CD4-positive, alpha-beta T cell treated with Interleukin-2 at 100 ng/mL for 4 hours (primary cell): ENCODE data around the gene GREB1.

Experiments
- DNase-seq: peaks from one replicate; pipeline ENCODE4 v3.0.0-alpha.2; 2020; ENCODE audit warnings: low spot score

GREB1 gene

DNA sequence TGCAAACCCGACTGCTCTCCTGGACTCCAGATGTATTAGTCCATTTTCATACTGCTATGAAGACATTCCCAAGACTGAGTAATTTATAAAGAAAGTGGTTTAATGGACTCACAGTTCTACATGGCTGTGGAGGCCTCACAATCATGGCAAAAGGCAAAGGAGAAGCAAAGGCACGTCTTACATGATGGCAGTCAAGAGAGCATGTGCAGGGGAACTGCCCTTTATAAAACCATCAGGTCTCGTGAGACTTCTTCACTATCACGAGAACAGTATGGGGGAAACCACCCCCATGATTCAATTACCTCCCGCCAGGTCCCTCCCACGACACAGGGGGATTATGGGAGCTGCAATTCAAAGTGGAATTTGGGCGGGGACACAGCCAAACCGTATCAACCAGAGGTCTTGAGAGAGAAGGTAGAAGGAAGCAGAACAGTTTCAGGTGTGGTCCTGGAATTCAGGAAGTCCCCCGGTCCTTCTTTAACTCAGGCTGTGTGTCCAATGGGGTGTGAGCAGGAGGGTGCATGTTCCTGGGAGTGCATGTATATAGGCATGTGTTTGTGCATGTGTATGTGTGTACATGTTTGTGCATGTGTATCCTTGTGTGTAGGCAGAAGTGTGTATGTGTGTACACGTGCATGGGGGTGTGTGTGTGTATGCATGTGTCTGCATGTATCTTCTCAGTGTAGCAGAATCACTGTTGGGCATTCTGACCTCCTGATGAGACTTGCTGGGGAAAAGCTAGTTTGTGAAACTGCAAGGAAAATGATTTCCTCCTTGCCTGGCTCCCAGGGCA lies 46.2 kb downstream of the GREB1 start:
- no peak for DNase-seq

- no peak for DNase-seq
Measured at GRCh38 chr2:11580697-11581096, 46.9 kb downstream of the GREB1 start.

DNA sequence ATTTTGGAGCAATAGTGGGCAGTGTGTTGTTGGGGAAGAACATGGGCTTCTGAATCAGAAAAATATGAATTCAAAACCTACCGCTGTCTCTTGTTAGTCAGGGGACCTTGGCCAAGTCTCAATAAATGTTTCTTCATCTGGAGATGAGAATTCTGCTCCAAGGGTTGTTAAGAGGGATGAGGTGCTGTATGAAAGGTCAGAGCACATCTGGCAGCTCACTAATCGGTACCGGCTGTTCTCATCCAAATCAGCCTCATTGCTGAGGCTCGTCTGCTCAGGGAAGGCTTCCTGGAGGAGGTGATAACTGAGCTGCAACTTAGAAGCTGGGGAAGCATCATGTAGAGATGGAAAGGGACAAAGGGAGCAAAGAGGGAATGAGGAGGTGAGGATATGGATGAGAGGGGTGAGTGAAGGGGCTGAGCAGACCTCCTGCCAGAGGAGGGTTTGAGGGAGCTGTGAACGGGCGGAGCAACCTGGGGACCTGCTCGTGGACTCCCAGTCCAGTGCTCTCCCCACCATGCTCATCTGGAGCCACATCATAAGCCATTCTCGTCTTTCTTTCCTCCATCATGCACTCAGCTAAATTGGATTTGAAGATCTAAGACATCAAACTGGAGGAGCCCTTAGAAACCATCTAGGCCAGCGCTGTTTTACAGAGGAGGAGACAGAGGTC lies 47.4 kb downstream of the GREB1 start:
- no peak for DNase-seq

DNA sequence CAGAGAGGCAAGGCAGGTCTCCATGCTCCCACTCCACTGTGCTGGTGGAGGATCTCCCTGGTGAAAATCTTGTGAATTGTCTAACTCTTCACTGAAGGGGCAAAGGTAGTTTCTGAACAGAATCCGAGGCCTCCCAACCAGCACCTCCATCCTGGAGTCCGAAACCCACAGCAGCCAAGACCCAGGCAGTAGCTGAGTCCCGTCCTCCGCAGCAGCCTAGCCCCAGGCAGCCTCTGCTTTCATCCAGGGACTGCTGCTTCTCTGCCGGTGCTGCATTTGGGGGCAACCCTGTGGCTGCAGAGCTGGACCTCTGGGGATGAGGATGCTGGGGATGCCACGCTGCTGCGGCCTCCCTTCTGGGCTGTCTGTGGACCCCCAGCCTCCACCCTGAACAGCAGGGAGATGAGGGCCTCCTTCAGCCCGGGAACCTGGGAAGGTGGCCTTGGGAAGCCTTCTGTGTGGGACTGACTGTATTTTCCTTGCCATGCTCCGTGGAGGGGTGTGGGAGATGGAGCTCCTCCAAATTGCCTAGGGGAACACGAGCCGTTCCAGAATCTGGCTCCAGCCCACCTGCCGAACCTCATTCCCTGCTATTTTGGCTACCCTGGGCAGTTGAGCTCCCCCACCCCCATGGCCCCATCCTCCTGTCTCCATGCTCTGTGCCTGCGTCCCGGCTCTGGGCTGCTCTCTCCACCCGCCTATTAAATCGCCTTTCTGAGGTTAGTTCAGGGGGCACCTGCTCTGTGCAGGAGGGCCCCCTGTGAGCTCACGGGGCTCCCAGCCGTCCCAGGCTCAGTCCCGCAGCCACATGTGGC lies 48.2 kb downstream of the GREB1 start:
- DNase-seq, result no peak

DNA sequence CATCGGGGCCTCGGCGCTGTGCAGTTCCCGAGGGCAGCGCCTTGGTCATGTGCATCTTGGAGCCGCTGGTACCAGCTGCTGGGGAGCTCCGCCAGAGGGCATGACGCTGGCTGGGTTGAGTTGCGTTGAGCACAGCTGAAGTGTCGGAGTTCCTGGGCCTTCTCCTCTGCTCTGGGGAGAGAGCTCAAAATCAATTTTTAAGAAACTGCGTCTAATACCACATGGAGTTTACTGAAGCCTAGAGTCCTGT lies 48.7 kb downstream of the GREB1 start:
- no peak for DNase-seq

GRCh38 chr2:11582862-11583752 lies 49.3 kb downstream of the GREB1 start:
- peak; percentile 50 for DNase-seq

GRCh38 chr2:11583840-11584524 lies 50.1 kb downstream of the GREB1 start:
- DNase-seq, result peak; percentile 57

GRCh38 chr2:11584525-11585056 lies 50.7 kb downstream of the GREB1 start:
- no peak for DNase-seq

- DNase-seq, result no peak
Measured at GRCh38 chr2:11585071-11585470, 51.2 kb downstream of the GREB1 start.

- no peak for DNase-seq
Measured at GRCh38 chr2:11588228-11589110, 54.6 kb downstream of the GREB1 start.

DNA sequence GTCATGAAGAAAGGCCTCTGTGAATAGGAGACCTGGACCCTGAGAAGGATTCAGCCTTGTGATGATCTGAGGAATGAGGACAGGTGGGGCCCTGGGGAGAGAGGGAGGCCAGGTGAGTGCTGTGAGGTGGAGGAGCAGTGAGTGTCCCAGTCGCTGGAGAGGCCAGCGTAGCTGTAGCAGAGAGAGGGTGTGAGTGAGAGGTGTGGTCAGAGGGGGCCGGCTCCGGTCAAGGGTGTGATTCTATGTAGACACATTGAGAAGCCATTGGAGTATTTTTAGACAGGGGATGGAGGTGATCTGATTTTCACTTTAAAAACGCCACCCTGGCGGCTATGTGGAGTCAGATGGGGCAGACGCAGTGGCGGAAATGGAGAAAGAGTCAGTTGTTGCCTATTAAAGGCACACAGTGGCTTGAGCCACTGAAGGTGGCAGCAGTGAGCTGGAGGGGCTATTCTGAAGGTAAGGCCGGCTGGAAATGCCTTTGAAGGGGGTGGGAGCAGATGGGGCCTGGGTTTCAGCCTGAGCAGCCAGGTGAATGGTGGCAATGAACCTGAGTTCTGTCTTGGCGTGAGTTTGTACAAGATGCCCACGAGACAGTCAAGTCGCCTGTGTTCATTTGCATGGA lies 55.6 kb downstream of the GREB1 start:
- DNase-seq, result no peak

GRCh38 chr2:11590193-11590592 lies 56.3 kb downstream of the GREB1 start:
- DNase-seq, result no peak

- no peak for DNase-seq
Measured at GRCh38 chr2:11591091-11591490, 57.2 kb downstream of the GREB1 start.

- no peak for DNase-seq
Measured at GRCh38 chr2:11592671-11593574, 59.1 kb downstream of the GREB1 start.

DNA sequence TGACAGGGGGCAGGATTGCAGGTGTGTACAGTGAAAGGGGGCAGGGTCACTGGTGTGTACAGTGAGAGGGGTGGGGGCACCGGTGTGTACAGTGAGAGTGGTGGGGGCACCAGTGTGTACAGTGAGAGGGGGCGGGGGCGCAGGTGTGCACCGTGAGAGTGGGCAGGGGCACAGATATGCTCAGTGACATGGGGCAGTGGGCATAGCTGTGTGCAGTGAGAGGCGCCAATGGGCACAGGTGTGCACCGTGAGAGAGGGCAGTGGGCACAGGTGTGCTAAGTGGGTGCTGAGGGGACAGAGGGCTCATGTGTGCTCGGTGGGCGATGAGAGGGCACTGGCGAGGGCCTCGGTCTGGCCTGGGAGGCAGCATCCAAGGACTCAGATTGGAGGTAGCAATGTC lies 63.0 kb downstream of the GREB1 start:
- no peak for DNase-seq

DNA sequence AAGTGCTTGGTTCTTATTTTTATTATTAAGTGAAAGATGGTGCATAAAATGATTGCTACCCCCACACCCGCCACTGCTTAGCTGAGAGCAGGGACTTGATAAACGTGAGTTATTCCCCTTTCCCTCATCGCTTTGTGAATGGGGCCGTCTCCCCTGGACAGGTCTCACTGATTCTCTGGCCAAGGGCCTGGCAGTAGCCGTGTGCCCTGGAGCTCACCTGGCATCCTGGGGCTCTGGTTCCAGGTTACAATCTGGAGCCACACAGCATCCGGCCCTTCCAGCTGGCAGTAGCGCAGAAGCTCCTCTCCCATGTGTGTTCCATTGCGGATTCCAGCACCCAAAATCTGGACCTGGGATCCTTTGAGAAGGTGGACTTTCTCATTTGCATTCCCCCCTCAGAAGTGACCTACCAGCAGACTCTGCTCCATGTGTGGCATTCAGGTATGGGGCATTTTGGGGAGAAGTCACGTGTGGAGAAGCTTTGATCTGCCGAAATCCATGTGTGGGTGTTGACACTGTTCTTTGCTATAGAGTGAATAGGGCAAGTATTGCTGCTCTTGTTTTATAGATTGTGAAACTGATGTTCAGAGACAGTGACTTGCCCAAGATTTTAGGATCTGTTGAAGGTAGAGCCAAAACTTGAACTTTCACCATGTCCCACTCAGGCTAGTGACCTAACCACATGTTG lies 63.8 kb downstream of the GREB1 start:
- DNase-seq, result no peak

DNA sequence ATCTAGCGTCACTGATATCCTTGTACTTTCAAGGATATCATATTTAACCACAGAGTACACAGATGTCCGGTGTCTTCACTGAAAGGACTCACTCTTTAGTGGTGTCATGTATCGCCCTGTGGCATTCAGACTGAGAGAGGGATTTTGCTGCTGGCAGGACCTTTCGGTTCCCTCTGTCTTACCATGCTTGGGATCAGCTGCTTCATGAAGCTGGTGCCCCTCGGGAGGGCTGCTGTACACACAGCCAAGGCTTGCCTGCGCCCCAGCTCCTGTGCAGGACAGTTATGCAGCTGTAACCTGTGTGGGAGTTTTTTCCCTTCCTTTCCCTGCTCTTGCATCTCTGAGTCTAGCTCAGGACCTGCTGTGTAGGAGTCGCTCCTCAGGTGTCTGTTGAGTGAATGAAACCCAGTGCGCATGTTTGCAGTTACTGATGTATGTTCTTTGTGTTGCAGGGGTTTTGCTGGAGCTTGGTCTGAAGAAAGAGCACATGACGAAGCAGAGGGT lies 64.4 kb downstream of the GREB1 start:
- no peak for DNase-seq
